ENCODE results near the gene FGFBP1. TPM values are rescaled to one million over a fixed set of nuclear protein-coding genes. Genes with fewer than 3 reads are reported as not detected.

Gene FGFBP1
- total RNA-seq = not detected

DNA sequence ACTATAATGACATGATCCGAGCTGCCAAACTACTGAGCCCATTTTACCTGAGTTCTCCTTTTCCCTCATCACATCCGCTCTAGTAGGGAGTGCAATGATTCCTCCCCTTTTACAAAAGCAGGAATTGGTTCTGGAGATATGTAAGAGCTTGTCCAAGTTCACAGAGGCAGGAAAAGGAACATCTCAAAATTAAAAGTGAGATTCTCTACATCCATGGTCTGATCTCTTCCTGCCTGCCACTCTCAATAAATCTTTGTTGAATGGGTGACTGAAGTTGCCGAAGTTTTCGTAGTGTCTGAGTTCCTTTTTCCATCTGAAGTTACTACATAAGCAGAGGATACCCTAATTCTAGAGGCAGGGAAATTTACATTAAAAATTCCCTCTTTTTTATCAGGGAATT is at the start of gene FGFBP1:
TSS of gene FGFBP1 (minus strand) at position 101 of the 400 bp plus-strand sequence. CDS start 2,108 bp downstream, outside the sequence.
- Mint-ChIP-seq H3K4me1 (ENCODE audit: low read depth) (no peaks in the 10 kb centered on the region), H3K4me3 (no peak within 1 kb of the TSS), H3K9me3 (no peaks in the 10 kb centered on the region), H3K36me3 (ENCODE audit: insufficient read depth) (no peaks in the 10 kb centered on the region), H3K27me3 (ENCODE audit: low read depth) (peaks cover 12% of the 10 kb centered on the region)
- ATAC-seq = no peak
- no peak for DNase-seq

DNA sequence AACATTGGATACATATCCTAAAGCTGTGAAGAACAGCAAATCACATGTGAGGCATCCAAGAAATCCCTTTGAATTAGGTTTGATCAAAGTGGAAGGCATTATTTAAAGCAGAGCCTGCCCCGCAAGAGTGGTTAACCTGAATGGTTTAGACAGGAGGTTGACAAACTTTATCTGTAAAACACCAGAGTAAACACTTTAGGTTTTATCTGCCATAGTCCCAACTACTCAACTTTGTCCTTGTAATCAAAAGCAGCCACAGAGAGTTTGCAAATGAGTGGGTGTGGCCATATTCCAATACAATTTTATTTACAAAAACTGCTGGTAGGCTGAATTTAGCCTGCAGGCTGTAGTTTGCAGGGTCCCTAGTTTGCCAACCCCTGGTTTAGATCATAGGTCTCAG is 49.7 kb upstream of the FGFBP1 start:
- Mint-ChIP-seq H3K36me3 (ENCODE audit: insufficient read depth) (no peaks in the 10 kb centered on the region), H3K9me3 (no peaks in the 10 kb centered on the region), H3K4me3 (no peak overlapping the region), H3K27me3 (ENCODE audit: low read depth) (peaks cover 9% of the 10 kb centered on the region), H3K4me1 (ENCODE audit: low read depth) (no peaks in the 10 kb centered on the region)
- DNase-seq (no peak), ATAC-seq (no peak)

GRCh38 chr4:15986907-15987306 is 48.4 kb upstream of the FGFBP1 start:
- H3K9me3 Mint-ChIP-seq = no peaks in the 10 kb centered on the region

GRCh38 chr4:15983610-15984009 is 45.1 kb upstream of the FGFBP1 start:
- Mint-ChIP-seq H3K36me3 (ENCODE audit: insufficient read depth) (no peaks in the 10 kb centered on the region), H3K27me3 (ENCODE audit: low read depth) (no peaks in the 10 kb centered on the region)
- DNase-seq = no peak

More at GRCh38 chr4:15986907-15987306, 48.4 kb upstream of the FGFBP1 start:
- Mint-ChIP-seq H3K27me3 (ENCODE audit: low read depth) (peaks cover 9% of the 10 kb centered on the region), H3K4me1 (ENCODE audit: low read depth) (no peaks in the 10 kb centered on the region), H3K4me3 (no peak overlapping the region), H3K36me3 (ENCODE audit: insufficient read depth) (no peaks in the 10 kb centered on the region)
- DNase-seq = no peak
- no peak for ATAC-seq

DNA sequence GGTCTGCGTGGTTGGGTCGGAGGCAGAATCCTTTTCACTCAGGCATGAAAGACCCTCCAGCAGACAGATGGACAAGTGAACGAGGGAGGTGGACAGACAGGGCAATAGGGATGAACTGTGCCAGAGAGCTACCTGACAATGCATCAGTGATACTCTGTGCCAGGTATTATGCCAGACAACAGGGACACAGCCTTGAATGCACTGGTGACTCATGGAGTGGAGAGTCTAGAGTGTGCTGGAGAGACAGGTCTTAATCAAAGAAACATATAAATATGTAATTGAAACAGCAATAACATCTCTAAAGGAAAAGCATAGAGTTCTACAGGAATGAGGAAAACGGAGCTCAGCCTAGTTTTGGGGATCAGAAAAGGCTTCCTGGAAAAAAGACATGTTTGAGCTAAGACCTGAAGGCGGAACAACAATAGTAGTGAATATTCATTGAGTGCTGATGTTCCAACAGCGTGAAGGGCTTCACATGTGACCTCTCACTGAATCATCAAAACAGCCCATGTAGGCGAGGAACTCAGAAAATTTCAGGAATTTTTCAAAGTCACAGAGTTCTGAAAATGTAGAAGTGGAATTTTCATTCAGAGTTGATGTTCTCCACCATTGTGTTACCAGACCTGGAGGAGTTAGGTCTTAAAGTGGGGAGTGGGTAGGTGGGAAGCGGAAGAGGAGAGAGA is 44.4 kb upstream of the FGFBP1 start:
- no peak for DNase-seq
- no peak overlapping the region for H3K4me3 Mint-ChIP-seq
- no peaks in the 10 kb centered on the region for H3K27me3 Mint-ChIP-seq (ENCODE audit: low read depth)
- no peaks in the 10 kb centered on the region for H3K4me1 Mint-ChIP-seq (ENCODE audit: low read depth)
- no peaks in the 10 kb centered on the region for H3K9me3 Mint-ChIP-seq
- H3K36me3 Mint-ChIP-seq (ENCODE audit: insufficient read depth) = no peaks in the 10 kb centered on the region
- no peak for ATAC-seq

More at GRCh38 chr4:15983610-15984009, 45.1 kb upstream of the FGFBP1 start:
- no peaks in the 10 kb centered on the region for H3K9me3 Mint-ChIP-seq
- H3K4me1 Mint-ChIP-seq (ENCODE audit: low read depth) = no peaks in the 10 kb centered on the region
- ATAC-seq = no peak
- no peak overlapping the region for H3K4me3 Mint-ChIP-seq

GRCh38 chr4:15976456-15977447 is 38.2 kb upstream of the FGFBP1 start:
- ATAC-seq (no peak), DNase-seq (no peak)
- no peak overlapping the region for H3K4me3 Mint-ChIP-seq
- H3K27me3 Mint-ChIP-seq (ENCODE audit: low read depth) = no peaks in the 10 kb centered on the region
- H3K36me3 Mint-ChIP-seq (ENCODE audit: insufficient read depth) = no peaks in the 10 kb centered on the region
- no peaks in the 10 kb centered on the region for H3K9me3 Mint-ChIP-seq
- no peaks in the 10 kb centered on the region for H3K4me1 Mint-ChIP-seq (ENCODE audit: low read depth)

DNA sequence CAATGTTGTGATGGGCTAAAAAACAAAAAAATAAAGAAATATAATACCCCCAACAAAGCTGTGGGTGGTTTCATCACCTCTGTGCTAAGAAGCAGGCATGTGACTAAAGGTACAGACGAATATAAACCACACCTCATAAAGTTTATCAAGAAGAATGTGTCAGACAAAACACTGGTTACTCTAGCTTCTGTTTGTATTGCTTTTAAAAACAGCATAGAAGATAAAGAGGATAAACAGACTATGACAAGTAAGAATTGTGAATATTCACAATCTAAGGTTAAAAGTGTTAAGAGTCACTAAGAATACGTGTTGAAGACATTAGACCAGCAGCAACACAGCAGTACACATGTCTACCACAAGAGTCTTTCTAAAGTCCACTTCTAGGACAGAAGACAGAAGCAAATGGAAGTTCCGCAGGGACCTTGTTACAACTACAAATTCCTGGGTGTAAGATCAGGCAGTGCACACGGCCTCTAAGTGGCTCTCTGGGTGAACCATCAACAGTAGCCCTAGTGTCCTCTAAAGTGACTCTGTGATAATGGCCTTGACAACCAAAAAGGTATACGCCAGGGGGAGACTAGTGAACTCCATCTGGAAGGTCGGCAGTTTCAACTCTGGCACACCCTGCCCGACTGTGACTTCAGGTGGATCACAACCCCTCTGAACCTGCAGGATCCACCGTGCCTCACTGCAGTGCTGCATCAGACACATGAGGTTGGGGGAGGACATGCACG is 32.7 kb upstream of the FGFBP1 start:
- Mint-ChIP-seq H3K27me3 (ENCODE audit: low read depth) (no peaks in the 10 kb centered on the region), H3K36me3 (ENCODE audit: insufficient read depth) (no peaks in the 10 kb centered on the region), H3K4me3 (no peak overlapping the region), H3K9me3 (no peaks in the 10 kb centered on the region), H3K4me1 (ENCODE audit: low read depth) (no peaks in the 10 kb centered on the region)
- ATAC-seq (no peak), DNase-seq (no peak)

DNA sequence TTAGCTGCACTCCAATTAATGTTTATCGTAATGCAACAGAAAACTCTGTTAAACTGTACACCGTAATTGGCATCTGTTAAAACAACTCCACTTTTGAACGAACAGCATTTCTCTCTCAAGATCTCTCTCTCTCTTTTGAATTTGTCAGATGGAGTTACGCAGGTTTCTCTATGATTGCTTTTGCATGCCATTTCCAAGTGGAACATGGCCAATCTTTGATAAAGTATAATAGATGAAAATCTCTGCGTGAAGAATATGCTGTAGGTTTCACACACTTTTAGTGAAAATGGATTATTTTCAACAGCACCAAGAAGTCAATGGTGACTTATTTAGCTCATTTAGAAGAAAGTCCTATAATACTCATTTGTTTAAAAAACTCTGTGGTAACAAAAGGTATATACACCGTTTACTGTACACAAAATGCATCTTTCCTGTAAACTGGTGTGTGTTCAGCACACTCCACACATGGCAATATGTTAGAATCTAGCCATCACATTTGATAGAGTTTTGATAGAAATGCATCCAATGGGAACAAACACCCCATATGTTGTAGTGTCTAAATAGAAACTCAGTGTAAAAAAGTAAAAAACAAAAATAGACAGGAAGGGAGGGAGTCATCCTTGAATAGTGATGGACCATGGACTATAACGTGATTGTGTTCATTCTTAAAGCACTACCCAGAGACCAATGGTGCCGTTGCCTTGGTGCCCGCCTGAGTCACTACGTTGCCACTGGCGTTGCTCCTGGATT is 30.2 kb upstream of the FGFBP1 start:
- ATAC-seq = no peak
- Mint-ChIP-seq H3K4me3 (no peak overlapping the region), H3K27me3 (ENCODE audit: low read depth) (no peaks in the 10 kb centered on the region), H3K4me1 (ENCODE audit: low read depth) (peaks cover 4% of the 10 kb centered on the region), H3K36me3 (ENCODE audit: insufficient read depth) (no peaks in the 10 kb centered on the region), H3K9me3 (no peaks in the 10 kb centered on the region)
- no peak for DNase-seq

- no peak for ATAC-seq
- Mint-ChIP-seq H3K27me3 (ENCODE audit: low read depth) (no peaks in the 10 kb centered on the region), H3K4me3 (no peak overlapping the region)
Observed at GRCh38 chr4:15965325-15965724, 26.8 kb upstream of the FGFBP1 start.

DNA sequence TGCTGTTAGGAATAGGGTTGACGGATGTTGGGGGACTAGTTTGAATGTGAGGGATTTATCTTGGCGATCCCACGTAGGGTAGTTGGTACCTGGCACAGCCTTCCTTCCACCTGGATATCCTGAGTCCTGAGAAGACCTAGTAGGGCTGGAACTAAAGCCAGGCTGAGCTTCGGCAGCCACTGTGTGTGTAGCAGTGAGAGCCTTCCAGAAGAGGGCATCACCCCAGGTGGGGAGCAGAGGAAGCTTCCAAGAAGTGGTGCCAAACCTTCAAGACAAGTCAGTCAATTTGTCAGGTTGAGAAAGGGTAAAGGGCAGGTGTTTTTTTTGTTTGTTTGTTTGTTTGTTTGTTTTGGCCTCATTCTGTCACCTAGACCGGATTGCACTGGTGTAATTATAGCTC is 25.6 kb upstream of the FGFBP1 start:
- Mint-ChIP-seq H3K4me3 (no peak overlapping the region), H3K9me3 (no peaks in the 10 kb centered on the region), H3K27me3 (ENCODE audit: low read depth) (no peaks in the 10 kb centered on the region), H3K4me1 (ENCODE audit: low read depth) (peaks cover 13% of the 10 kb centered on the region), H3K36me3 (ENCODE audit: insufficient read depth) (no peaks in the 10 kb centered on the region)
- DNase-seq (no peak), ATAC-seq (no peak)

More at GRCh38 chr4:15965325-15965724, 26.8 kb upstream of the FGFBP1 start:
- DNase-seq = no peak
- Mint-ChIP-seq H3K4me1 (ENCODE audit: low read depth) (peaks cover 13% of the 10 kb centered on the region), H3K36me3 (ENCODE audit: insufficient read depth) (no peaks in the 10 kb centered on the region), H3K9me3 (no peaks in the 10 kb centered on the region)

DNA sequence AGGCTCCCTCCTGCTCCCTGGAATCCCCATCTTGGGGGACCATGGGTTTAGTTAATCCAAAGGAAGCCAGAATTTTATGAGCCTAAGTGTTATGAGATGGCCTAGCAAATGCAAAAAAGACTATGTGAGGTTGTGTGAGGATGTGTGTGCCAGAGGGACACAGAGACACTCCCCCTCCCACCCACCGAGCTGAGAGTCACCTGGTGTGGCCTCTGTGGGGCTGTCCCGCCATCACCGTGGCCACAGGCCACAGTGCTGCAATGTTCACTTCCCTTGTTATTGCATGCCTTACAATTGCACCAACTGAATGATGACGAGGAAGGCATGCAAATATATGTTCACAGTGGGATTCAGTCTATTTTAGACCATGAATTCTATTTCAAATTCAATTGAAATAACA is 25.0 kb upstream of the FGFBP1 start:
- ATAC-seq = peak; percentile 75 to 79
- Mint-ChIP-seq H3K36me3 (ENCODE audit: insufficient read depth) (no peaks in the 10 kb centered on the region), H3K4me3 (peak overlapping the region; percentile 7), H3K9me3 (no peaks in the 10 kb centered on the region), H3K27me3 (ENCODE audit: low read depth) (no peaks in the 10 kb centered on the region), H3K4me1 (ENCODE audit: low read depth) (peaks cover 13% of the 10 kb centered on the region)
- no peak for DNase-seq

DNA sequence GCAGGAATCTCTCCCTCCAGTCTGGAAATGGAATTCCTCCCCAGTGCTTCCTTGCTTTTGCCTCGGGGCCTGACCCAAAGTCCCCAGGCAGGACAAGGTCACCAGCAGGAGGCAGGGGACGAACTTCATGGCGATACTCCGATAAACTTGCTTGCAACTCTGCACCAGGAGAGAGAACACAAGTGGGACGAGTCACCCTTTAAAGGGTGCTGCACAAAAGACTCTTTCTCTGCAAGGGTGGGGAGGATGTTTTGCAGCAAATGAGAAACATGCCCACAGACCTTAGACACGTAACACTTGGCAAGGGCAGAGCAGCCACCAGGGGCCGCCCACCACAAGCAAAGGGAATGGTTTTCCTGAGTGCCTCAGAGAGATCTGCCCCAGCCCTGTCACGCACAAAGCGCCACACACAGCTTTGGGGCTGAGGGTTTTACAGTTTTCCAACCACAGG is 24.5 kb upstream of the FGFBP1 start, which contains the start of gene FGFBP2:
TSS of gene FGFBP2 (minus strand) at position 175 of the 451 bp plus-strand sequence. CDS start at position 129, 46 bp downstream.
- DNase-seq (peak; percentile 36), ATAC-seq (peak; percentile 77 to 80)
- no peaks in the 10 kb centered on the region for H3K9me3 Mint-ChIP-seq
- H3K4me1 Mint-ChIP-seq (ENCODE audit: low read depth) = peaks cover 13% of the 10 kb centered on the region
- H3K4me3 Mint-ChIP-seq = peak within 1 kb of the TSS; percentile 53
- H3K27me3 Mint-ChIP-seq (ENCODE audit: low read depth) = no peaks in the 10 kb centered on the region
- H3K36me3 Mint-ChIP-seq (ENCODE audit: insufficient read depth) = no peaks in the 10 kb centered on the region

DNA sequence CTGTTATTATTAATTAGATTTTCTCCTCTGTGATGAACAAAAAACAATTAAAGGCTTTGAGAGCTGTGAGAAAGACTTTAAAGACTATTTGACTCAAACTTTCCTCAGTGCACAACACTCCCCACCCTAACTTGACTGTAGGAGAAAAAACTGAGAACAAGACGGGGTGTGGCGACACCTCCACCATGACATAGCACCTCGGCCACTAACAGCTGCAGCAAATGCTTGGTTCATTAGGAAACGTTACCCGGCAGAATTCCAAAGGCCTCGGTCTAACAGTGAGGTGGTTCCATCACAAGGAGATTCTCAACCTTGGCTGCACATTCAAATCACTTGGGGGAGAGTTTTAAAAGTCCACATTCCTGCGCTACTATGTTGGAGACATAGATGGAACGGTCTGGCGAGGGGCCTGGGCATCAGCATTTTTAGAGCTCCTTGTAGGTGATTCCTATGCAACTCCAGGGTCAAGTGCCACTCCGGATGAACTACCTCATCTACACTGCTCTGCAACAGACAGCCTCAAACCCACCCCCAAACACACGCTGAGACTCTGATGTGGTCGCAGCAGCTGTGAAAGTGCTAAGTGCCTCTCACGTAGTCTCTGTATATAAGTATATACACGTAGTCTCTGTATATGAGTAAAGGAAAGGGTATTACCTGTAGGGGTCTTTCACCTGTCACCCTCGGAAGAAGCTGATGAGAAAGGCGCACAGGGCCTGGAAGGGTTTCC is 23.4 kb upstream of the FGFBP1 start:
- H3K4me3 Mint-ChIP-seq = peak overlapping the region; percentile 53
- no peaks in the 10 kb centered on the region for H3K36me3 Mint-ChIP-seq (ENCODE audit: insufficient read depth)
- peaks cover 13% of the 10 kb centered on the region for H3K4me1 Mint-ChIP-seq (ENCODE audit: low read depth)
- ATAC-seq = peak in 1 of 2 donors; percentile 33
- no peaks in the 10 kb centered on the region for H3K9me3 Mint-ChIP-seq
- DNase-seq = no peak
- no peaks in the 10 kb centered on the region for H3K27me3 Mint-ChIP-seq (ENCODE audit: low read depth)

Data from activated T-cell treated with anti-CD3 and anti-CD28 coated beads, Interleukin-2, amount 50 U/mL, for 4 hours (primary cell).